Measurements from ENCODE around the gene GP9.
A peak's percentile ranks its signal among the peaks of the same experiment; 100 is the strongest.

- TF ChIP-seq CTCF (conservative IDR thresholded peaks at IDR 0.05; ENCODE audit: low read depth, low read length) (0 out of 2 replicates have a peak, but pooled peaks have one; percentile 8), EZH2 (IDR thresholded peaks at IDR 0.05; ENCODE audit: borderline replicate concordance, low read depth, low read length, poor library complexity, severe bottlenecking) (no peak)
Observed at GRCh38 chr3:129016356-129016719, 44.2 kb upstream of the GP9 start.

All from A673 (cell line).